ENCODE data around the gene SCYL3. TPM values are rescaled to one million over a fixed set of nuclear protein-coding genes. Genes with fewer than 3 reads are reported as not detected.
"Not testable (repeated sequence)": the region's sequence is repeated elsewhere in the genome, so short reads cannot be mapped to it uniquely, and the experiment has no call there.

Gene SCYL3
- total RNA-seq, 1 experiment from 2014 or later = 7.8 TPM

GRCh38 chr1:169866577-169866976 lies 27.1 kb downstream of the SCYL3 start:
- no peaks in the 10 kb centered on the region for H3K79me2 ChIP-seq (ENCODE audit: low read depth)
- DNase-seq = no peak
- TF ChIP-seq EZH2 (IDR thresholded peaks at IDR 0.05; ENCODE audit: low read depth) = no peak
- ChIA-PET POLR2A (ENCODE audit: unreplicated experiment) (no interaction called here), CTCF (no interaction called here)
- intact Hi-C loops (cut with micrococcal nuclease; ENCODE audit: unreplicated experiment) = no loop called here
- H2AFZ ChIP-seq = no peak overlapping the region
- no peak overlapping the region for H3K4me2 ChIP-seq
- H3K27me3 ChIP-seq (ENCODE audit: insufficient read depth, low read depth) = no peaks in the 10 kb centered on the region
- H3K9me3 ChIP-seq (ENCODE audit: insufficient read depth, low read depth) = no peaks in the 10 kb centered on the region
- H3K9me2 ChIP-seq (ENCODE audit: insufficient read depth) = no peaks in the 10 kb centered on the region
- H3K27ac ChIP-seq = no peak overlapping the region
- no peak overlapping the region for H3K4me3 ChIP-seq
- H4K20me1 ChIP-seq (ENCODE audit: insufficient read depth) = no peaks in the 10 kb centered on the region; the same call in 1 of the 2 replicates
- BruUV-seq (replicated peaks) = no TSS peak
- peaks cover 45% of the 10 kb centered on the region for H3K36me3 ChIP-seq (ENCODE audit: low read depth)
- no peaks in the 10 kb centered on the region for H3F3A ChIP-seq (ENCODE audit: insufficient read depth, low read depth)
- 0 out of 2 replicates have a peak, but pooled peaks cover 4% of the 10 kb centered on the region for H3K4me1 ChIP-seq (replicated peaks; ENCODE audit: insufficient read depth)

- H3K4me3 ChIP-seq; H3K9me3 ChIP-seq (ENCODE audit: insufficient read depth, low read depth); H3F3A ChIP-seq (ENCODE audit: insufficient read depth, low read depth); H3K9me2 ChIP-seq (ENCODE audit: insufficient read depth); DNase-seq; H3K27me3 ChIP-seq (ENCODE audit: insufficient read depth, low read depth); intact Hi-C loops (cut with micrococcal nuclease; ENCODE audit: unreplicated experiment); BruUV-seq (replicated peaks); CTCF ChIA-PET; H3K4me2 ChIP-seq; H3K4me1 ChIP-seq (replicated peaks; ENCODE audit: insufficient read depth); H2AFZ ChIP-seq; POLR2A ChIA-PET (ENCODE audit: unreplicated experiment); H3K27ac ChIP-seq; H4K20me1 ChIP-seq (ENCODE audit: insufficient read depth); H3K79me2 ChIP-seq (ENCODE audit: low read depth): not testable (repeated sequence)
- H3K36me3 ChIP-seq (ENCODE audit: low read depth) = peaks cover 38% of the 10 kb centered on the region
These were observed 29.2 kb downstream of the SCYL3 start for GRCh38 chr1:169864531-169864930.

GRCh38 chr1:169860750-169861149 lies 32.9 kb downstream of the SCYL3 start:
- no peak for DNase-seq
- BruUV-seq (replicated peaks) = no TSS peak
- TF ChIP-seq CTCF (conservative IDR thresholded peaks at IDR 0.05) (no peak), EZH2 (IDR thresholded peaks at IDR 0.05; ENCODE audit: low read depth) (no peak)
- no peaks in the 10 kb centered on the region for H3K27me3 ChIP-seq (ENCODE audit: insufficient read depth, low read depth)
- H3K27ac ChIP-seq = no peak overlapping the region
- ChIA-PET CTCF (no interaction called here), POLR2A (ENCODE audit: unreplicated experiment) (interaction anchor here (0.6 kb wide), 1 partner anchor 18 kb away, joined by 5 read pairs; no protein-coding TSS in a partner anchor)
- H3K79me2 ChIP-seq (ENCODE audit: low read depth) = no peaks in the 10 kb centered on the region
- intact Hi-C loops (cut with micrococcal nuclease; ENCODE audit: unreplicated experiment) = no loop called here
- peaks cover 30% of the 10 kb centered on the region for H3K36me3 ChIP-seq (ENCODE audit: low read depth)
- H3K9me2 ChIP-seq (ENCODE audit: insufficient read depth) = no peaks in the 10 kb centered on the region
- H3K4me2 ChIP-seq = no peak overlapping the region
- peaks cover 10% of the 10 kb centered on the region; the same call in 1 of the 2 replicates for H3F3A ChIP-seq (ENCODE audit: insufficient read depth, low read depth)
- no peak overlapping the region for H2AFZ ChIP-seq
- H3K4me3 ChIP-seq = no peak overlapping the region
- no peaks in the 10 kb centered on the region for H3K9me3 ChIP-seq (ENCODE audit: insufficient read depth, low read depth)
- no peaks in the 10 kb centered on the region for H3K4me1 ChIP-seq (replicated peaks; ENCODE audit: insufficient read depth)
- H4K20me1 ChIP-seq (ENCODE audit: insufficient read depth) = no peaks in the 10 kb centered on the region

- Histone ChIP-seq H3K4me2 (no peak overlapping the region), H3K9me2 (ENCODE audit: insufficient read depth) (no peaks in the 10 kb centered on the region), H3K27me3 (ENCODE audit: insufficient read depth, low read depth) (no peaks in the 10 kb centered on the region), H3K4me1 (replicated peaks; ENCODE audit: insufficient read depth) (no peaks in the 10 kb centered on the region), H3K79me2 (ENCODE audit: low read depth) (no peaks in the 10 kb centered on the region), H3K27ac (no peak overlapping the region), H4K20me1 (ENCODE audit: insufficient read depth) (no peaks in the 10 kb centered on the region), H3K4me3 (no peak overlapping the region), H2AFZ (no peak overlapping the region), H3K9me3 (ENCODE audit: insufficient read depth, low read depth) (no peaks in the 10 kb centered on the region), H3F3A (ENCODE audit: insufficient read depth, low read depth) (peaks cover 10% of the 10 kb centered on the region; the same call in 1 of the 2 replicates), H3K36me3 (ENCODE audit: low read depth) (peaks cover 29% of the 10 kb centered on the region)
- ChIA-PET CTCF (no interaction called here), POLR2A (ENCODE audit: unreplicated experiment) (no interaction called here)
- no peak for DNase-seq
- BruUV-seq (replicated peaks) = no TSS peak
- intact Hi-C loops (cut with micrococcal nuclease; ENCODE audit: unreplicated experiment) = no loop called here
- TF ChIP-seq EZH2 (IDR thresholded peaks at IDR 0.05; ENCODE audit: low read depth) (no peak), CTCF (conservative IDR thresholded peaks at IDR 0.05) (no peak)
These were observed 33.5 kb downstream of the SCYL3 start for GRCh38 chr1:169860187-169860586.

All from PC-9 (cell line).